Activated CD8-positive, alpha-beta T cell treated with anti-CD3 and anti-CD28 coated beads for 36 hours (primary cell): ENCODE measurements around the gene CAMP. TPM values are rescaled to one million over a fixed set of nuclear protein-coding genes. Genes with fewer than 3 reads are reported as not detected.
A peak's percentile ranks its signal among the peaks of the same experiment; 100 is the strongest.

Experiments used
- ATAC-seq: fragments of 200-7000 bp; cut with Tn5 transposase; one replicate; pipeline ENCODE4 v1.10.0; 2021; ENCODE audit warnings: mild to moderate bottlenecking, moderate library complexity
- CTCF ChIA-PET: fragments of 350-600 bp; sonication (Branson Sonifier 250); formaldehyde crosslinking; loops from one replicate; lab custom pipeline; 2021; ENCODE audit warnings: antibody characterized with exemption; lab: Charles Lee
- POLR2A ChIA-PET: fragments of 350-600 bp; sonication (Branson Sonifier 250); formaldehyde crosslinking; loops from one replicate; lab custom pipeline; 2021; ENCODE audit warnings: antibody characterized with exemption; lab: Charles Lee
- DNase-seq: peaks from one replicate; pipeline ENCODE4 v3.0.0-alpha.2; 2020
- H3K27ac Mint-ChIP-seq: one replicate; pipeline ENCODE4 v1.8.0; 2021; ENCODE audit warnings: mild to moderate bottlenecking, mixed read lengths
- H3K27me3 Mint-ChIP-seq: one replicate; pipeline ENCODE4 v1.8.0; 2021; ENCODE audit warnings: mixed read lengths
- H3K36me3 Mint-ChIP-seq: one replicate; pipeline ENCODE4 v1.8.0; 2021; ENCODE audit warnings: low read depth, mixed read lengths
- H3K4me1 Mint-ChIP-seq: one replicate; pipeline ENCODE4 v1.8.0; 2021; ENCODE audit warnings: low read depth, mixed read lengths
- H3K4me3 Mint-ChIP-seq: one replicate; pipeline ENCODE4 v1.8.0; 2021; ENCODE audit warnings: mild to moderate bottlenecking, moderate library complexity, mixed read lengths
- H3K9me3 Mint-ChIP-seq: one replicate; pipeline ENCODE4 v1.8.0; 2021; ENCODE audit warnings: mixed read lengths
- CTCF ChIP-seq: fragments of 200-600 bp; IDR thresholded peaks from one replicate; pipeline ENCODE4 v1.8.0; 2022; ENCODE audit warnings: antibody characterized with exemption, mild to moderate bottlenecking
- intact Hi-C: fragments of 100-400 bp; cut with micrococcal nuclease; formaldehyde crosslinking; loops from one replicate; pipeline ENCODE4 v1.10.0; 2022
- total RNA-seq, 2 experiments: library from RNA; stranded (reverse); gene quantifications; one replicate each; pipeline ENCODE4 v1.2.3, GENCODE V29; 2021

The CAMP gene
- total RNA-seq, 2 experiments from 2014 or later: not detected

DNA sequence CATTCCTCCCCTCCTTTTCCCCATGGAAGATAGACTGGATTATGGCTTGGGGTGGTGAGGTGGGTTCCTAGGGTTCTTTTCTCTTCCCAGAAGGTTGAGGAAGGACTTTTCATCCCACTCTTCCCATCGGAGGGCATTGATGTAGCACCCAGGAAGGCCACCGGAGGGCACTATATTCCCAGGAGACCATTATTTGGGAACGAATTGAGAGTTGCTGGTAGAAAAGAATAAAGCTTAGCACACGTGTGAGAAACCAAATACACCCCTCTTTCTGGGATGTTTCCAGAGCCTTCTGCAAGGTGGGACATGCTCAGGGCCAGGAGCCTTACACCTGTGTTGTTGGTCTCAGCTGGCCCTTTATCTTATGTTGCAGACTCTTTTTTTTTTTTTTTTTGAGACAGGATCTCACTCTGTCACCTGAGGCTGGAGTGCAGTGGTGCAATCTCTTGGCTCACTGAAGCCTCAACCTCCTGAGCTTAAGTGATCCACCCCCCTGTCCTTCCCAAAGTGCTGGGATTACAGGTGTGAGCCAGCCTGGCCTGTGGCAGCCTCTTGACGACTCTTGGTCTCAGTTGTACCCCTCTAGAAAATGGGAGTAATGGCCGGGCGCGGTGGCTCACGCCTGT is 28.7 kb upstream of the CAMP start:
- H3K4me3 Mint-ChIP-seq: no peak overlapping the region
- intact Hi-C loops: no loop called here
- CTCF ChIA-PET: interaction anchor here (0.6 to 1.9 kb wide), 12 partner anchors 10 to 245 kb away, joined by 3 to 19 read pairs (median 3); partner anchors contain the start of genes CCDC51 and TMA7
- DNase-seq (peak; percentile 43), ATAC-seq (peak; percentile 47)
- no peaks in the 10 kb centered on the region for H3K4me1 Mint-ChIP-seq
- no peaks in the 10 kb centered on the region for H3K9me3 Mint-ChIP-seq
- H3K27ac Mint-ChIP-seq: no peak overlapping the region
- H3K27me3 Mint-ChIP-seq: no peaks in the 10 kb centered on the region
- POLR2A ChIA-PET: interaction anchor here (0.8 to 1.3 kb wide), 2 partner anchors 11 to 14 kb away, joined by 3 read pairs; no protein-coding TSS in a partner anchor
- peak; percentile 68 for TF ChIP-seq CTCF
- no peaks in the 10 kb centered on the region for H3K36me3 Mint-ChIP-seq

GRCh38 chr3:48196611-48197010 is 26.7 kb upstream of the CAMP start:
- intact Hi-C loops: no loop called here
- TF ChIP-seq CTCF: no peak
- DNase-seq (no peak), ATAC-seq (no peak)
- H3K4me3 Mint-ChIP-seq: no peak overlapping the region
- no peak overlapping the region for H3K27ac Mint-ChIP-seq
- no peaks in the 10 kb centered on the region for H3K4me1 Mint-ChIP-seq
- POLR2A ChIA-PET: no interaction called here
- no peaks in the 10 kb centered on the region for H3K27me3 Mint-ChIP-seq
- no peaks in the 10 kb centered on the region for H3K9me3 Mint-ChIP-seq
- CTCF ChIA-PET: interaction anchor here (1.9 kb wide), 1 partner anchor 239 kb away, joined by 4 read pairs; no protein-coding TSS in a partner anchor
- H3K36me3 Mint-ChIP-seq: no peaks in the 10 kb centered on the region

DNA sequence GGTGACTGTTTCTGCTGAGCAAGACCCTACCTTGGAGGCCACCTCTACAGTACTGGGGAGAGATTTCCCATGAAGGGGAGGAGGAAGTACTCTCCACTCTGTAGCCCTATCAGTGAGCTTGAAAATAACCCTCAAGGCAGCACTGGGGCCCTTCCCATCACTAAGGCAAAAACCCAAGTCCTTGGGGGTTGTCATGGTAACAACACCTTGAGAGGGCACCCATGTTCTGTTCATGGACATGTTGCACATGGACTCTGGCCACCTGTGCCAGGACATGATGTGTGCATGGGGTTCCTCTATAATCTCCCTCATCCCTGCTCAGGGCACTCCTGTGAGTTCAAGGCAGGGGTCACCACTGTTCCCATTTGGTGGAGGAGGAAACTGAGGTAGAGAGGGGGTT is 24.2 kb upstream of the CAMP start:
- Mint-ChIP-seq H3K4me3 (no peak overlapping the region), H3K36me3 (no peaks in the 10 kb centered on the region), H3K4me1 (no peaks in the 10 kb centered on the region), H3K27ac (no peak overlapping the region), H3K27me3 (no peaks in the 10 kb centered on the region), H3K9me3 (no peaks in the 10 kb centered on the region)
- POLR2A ChIA-PET: interaction anchor here (1.1 kb wide), 1 partner anchor 87 kb away, joined by 3 read pairs; no protein-coding TSS in a partner anchor
- no peak for ATAC-seq
- DNase-seq: no peak
- no peak for TF ChIP-seq CTCF
- intact Hi-C loops: no loop called here
- CTCF ChIA-PET: interaction anchor here (1.7 kb wide), 1 partner anchor 237 kb away, joined by 6 read pairs; no protein-coding TSS in a partner anchor

- no peaks in the 10 kb centered on the region for H3K36me3 Mint-ChIP-seq
- TF ChIP-seq CTCF: no peak
- POLR2A ChIA-PET: no interaction called here
- CTCF ChIA-PET: no interaction called here
- H3K9me3 Mint-ChIP-seq: no peaks in the 10 kb centered on the region
- intact Hi-C loops: no loop called here
- H3K27ac Mint-ChIP-seq: no peak overlapping the region
- no peaks in the 10 kb centered on the region for H3K4me1 Mint-ChIP-seq
- no peaks in the 10 kb centered on the region for H3K27me3 Mint-ChIP-seq
- H3K4me3 Mint-ChIP-seq: no peak overlapping the region
- ATAC-seq (no peak), DNase-seq (no peak)
Observed at GRCh38 chr3:48202632-48203031, 20.7 kb upstream of the CAMP start.

DNA sequence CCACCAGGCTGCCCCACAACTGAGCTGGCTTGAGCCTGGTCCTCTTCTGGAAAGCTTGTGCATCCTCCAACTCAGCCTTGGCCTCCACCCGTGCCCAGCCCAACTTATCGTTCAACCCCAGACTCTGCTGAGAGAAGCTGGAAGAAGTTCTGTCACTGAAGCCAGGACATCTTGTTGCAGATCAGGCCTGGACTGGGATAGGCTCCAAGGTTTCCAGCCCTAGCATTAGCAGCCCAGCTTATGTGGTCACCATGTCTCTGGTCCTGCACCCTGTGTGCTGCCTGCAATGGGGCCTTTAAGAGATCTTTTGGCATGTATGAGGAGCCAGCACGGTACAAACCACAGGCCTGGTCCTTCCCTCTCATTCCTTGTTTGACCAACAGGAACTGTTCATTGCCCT is 15.2 kb upstream of the CAMP start:
- DNase-seq: no peak
- TF ChIP-seq CTCF: no peak
- CTCF ChIA-PET: interaction anchor here (0.8 to 1.4 kb wide), 2 partner anchors 14 to 228 kb away, joined by 3 to 4 read pairs; no protein-coding TSS in a partner anchor
- no peaks in the 10 kb centered on the region for H3K9me3 Mint-ChIP-seq
- no peaks in the 10 kb centered on the region for H3K4me1 Mint-ChIP-seq
- H3K36me3 Mint-ChIP-seq: no peaks in the 10 kb centered on the region
- H3K4me3 Mint-ChIP-seq: no peak overlapping the region
- POLR2A ChIA-PET: interaction anchor here (0.6 to 0.9 kb wide), 2 partner anchors 9 to 44 kb away, joined by 3 read pairs; no protein-coding TSS in a partner anchor
- H3K27me3 Mint-ChIP-seq: no peaks in the 10 kb centered on the region
- H3K27ac Mint-ChIP-seq: no peak overlapping the region
- intact Hi-C loops: no loop called here
- ATAC-seq: no peak
